HG03439 (cell line): Measurements from ENCODE around the gene TTC28.
A peak's percentile ranks its signal among the peaks of the same experiment; 100 is the strongest.

Experiments used
- ATAC-seq: cut with Tn5 transposase; IDR thresholded peaks from one replicate; pipeline ENCODE4 v1.9.1; 2021; ENCODE audit warnings: mild to moderate bottlenecking, moderate library complexity; ENCODE audit not compliant: unreplicated experiment

TTC28 gene

GRCh38 chr22:28444659-28445058, 235.0 kb downstream of the TTC28 start:
- no peak for ATAC-seq

GRCh38 chr22:28443526-28443876, 236.1 kb downstream of the TTC28 start:
- ATAC-seq, result no peak

- ATAC-seq, result no peak
Observed at GRCh38 chr22:28442711-28443525, 236.7 kb downstream of the TTC28 start.

- ATAC-seq, result peak; percentile 56
Observed at GRCh38 chr22:28442264-28442710, 237.4 kb downstream of the TTC28 start.

- ATAC-seq, result no peak
Observed at GRCh38 chr22:28441720-28442263, 237.8 kb downstream of the TTC28 start.

- ATAC-seq, result no peak
Observed at GRCh38 chr22:28440592-28441390, 238.8 kb downstream of the TTC28 start.

GRCh38 chr22:28438183-28438768, 241.4 kb downstream of the TTC28 start:
- ATAC-seq, result no peak

- ATAC-seq, result no peak
Observed at GRCh38 chr22:28435982-28436381, 243.7 kb downstream of the TTC28 start.

GRCh38 chr22:28435140-28435768, 244.4 kb downstream of the TTC28 start:
- ATAC-seq, result no peak

- ATAC-seq, result no peak
Observed at GRCh38 chr22:28430466-28431025, 249.1 kb downstream of the TTC28 start.

- ATAC-seq, result no peak
Observed at GRCh38 chr22:28429711-28430110, 249.9 kb downstream of the TTC28 start.

- ATAC-seq, result no peak
Observed at GRCh38 chr22:28428271-28428670, 251.4 kb downstream of the TTC28 start.

- ATAC-seq, result no peak
Observed at GRCh38 chr22:28426346-28427132, 253.1 kb downstream of the TTC28 start.

- ATAC-seq, result no peak
Observed at GRCh38 chr22:28425211-28425610, 254.4 kb downstream of the TTC28 start.

GRCh38 chr22:28424427-28425080, 255.1 kb downstream of the TTC28 start:
- ATAC-seq, result no peak

- ATAC-seq, result no peak
Observed at GRCh38 chr22:28419919-28420318, 259.7 kb downstream of the TTC28 start.

GRCh38 chr22:28418008-28418407, 261.6 kb downstream of the TTC28 start:
- ATAC-seq, result no peak

- no peak for ATAC-seq
Observed at GRCh38 chr22:28417431-28417830, 262.2 kb downstream of the TTC28 start.

GRCh38 chr22:28414913-28415312, 264.7 kb downstream of the TTC28 start:
- ATAC-seq, result no peak
